T1000 (cell line): ENCODE measurements around the gene SMOC1.
"Not testable (repeated sequence)": the region's sequence is repeated elsewhere in the genome, so short reads cannot be mapped to it uniquely, and the experiment has no call there.

ENCODE experiments used
- DNase-seq: peaks from one replicate; lab custom pipeline; 2025; ENCODE audit warnings: mixed read lengths; lab: John Stamatoyannopoulos, UW

SMOC1 gene

GRCh38 chr14:69901113-69901951 is 22.1 kb downstream of the SMOC1 start:
- DNase-seq, result no peak

DNA sequence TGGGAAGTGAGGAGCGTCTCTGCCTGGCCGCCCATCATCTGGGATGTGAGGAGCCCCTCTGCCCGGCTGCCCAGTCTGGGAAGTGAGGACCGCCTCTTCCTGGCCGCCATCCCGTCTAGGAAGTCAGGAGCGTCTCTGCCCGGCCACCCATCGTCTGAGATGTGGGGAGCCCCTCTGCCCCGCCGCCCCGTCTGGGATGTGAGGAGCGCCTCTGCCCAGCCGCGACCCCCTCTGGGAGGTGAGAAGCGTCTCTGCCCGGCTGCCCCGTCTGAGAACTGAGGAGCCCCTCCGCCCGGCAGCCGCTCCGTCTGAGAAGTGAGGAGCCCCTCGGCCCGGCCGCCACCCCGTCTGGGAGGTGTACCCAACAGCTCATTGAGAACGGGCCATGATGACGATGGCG is 23.8 kb downstream of the SMOC1 start:
- DNase-seq, result not testable (repeated sequence)

GRCh38 chr14:69904246-69904645 is 25.0 kb downstream of the SMOC1 start:
- DNase-seq, result no peak

- DNase-seq, result no peak
Measured at GRCh38 chr14:69906201-69906600, 27.0 kb downstream of the SMOC1 start.

DNA sequence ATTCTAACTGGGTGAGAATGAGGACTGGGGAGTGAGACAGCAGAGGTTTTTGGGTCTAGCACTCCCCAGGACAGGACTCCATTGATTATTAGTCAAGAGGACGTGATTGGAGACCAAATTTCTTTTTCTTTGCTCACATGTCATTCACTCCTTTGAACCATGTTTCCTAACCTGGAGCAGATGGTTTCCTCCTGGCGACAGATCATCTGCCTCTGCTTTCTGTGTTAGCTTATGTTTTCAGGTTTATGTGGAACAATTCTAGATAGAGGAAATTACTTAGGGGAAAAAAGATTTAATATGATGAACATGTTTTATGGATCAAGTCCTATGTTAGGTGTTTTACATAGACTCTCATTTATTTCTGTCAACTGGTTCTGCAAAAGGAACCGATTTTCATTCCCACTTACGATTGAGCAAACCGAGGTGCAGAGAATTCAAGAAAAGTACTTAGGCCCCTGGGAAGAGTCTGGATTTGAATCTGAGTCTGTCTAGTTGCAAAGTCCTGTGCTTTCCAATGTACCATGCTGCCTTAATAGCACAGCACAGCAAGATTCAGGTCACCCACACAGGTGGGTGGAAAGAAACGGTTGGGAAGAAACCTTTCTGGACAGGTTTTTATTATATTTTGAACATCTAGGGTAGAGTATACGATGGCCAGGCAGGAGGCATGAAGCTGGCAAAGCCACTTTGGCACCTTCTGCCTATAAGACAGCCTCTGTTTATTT is 30.8 kb downstream of the SMOC1 start:
- DNase-seq, result no peak

DNA sequence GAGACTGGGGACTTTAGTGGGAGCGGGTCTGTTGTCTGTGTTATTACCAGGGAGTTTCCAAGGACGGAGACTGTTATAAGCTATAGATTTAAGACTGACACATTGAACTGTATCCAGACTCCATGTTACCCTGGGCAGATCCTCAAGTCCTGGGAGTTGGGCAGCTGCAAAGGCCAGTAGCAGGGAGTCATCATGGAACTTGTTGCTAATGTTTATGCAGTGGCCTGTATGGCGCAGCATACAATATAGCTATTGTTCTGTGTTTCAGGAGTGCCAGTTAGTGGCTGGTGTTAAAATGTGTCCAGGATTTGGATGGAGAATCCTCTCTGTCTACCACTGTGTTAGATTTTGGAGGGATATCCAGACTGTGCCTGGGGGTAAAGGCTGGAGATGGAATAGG is 31.7 kb downstream of the SMOC1 start:
- DNase-seq, result no peak

DNA sequence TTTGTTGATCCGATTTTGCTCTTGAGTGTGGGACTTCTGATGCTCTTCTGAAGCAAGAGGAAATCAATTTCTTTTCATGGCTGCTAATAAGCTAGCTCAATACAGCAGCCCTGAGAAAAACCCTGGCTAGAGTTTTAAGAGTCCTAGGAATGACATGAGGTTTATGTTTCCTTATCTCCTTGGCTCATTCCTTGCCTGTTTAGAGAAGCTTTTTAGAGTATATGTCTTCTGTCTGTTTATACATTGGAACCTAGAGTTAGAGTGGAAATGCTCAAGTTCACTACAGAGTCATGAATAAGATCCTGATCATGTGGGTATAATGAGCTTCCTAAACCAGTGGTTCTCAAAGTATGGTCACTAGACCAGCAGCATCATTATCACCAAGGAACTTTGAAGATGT is 34.5 kb downstream of the SMOC1 start:
- no peak for DNase-seq

GRCh38 chr14:69916396-69916795 is 37.2 kb downstream of the SMOC1 start:
- no peak for DNase-seq

DNA sequence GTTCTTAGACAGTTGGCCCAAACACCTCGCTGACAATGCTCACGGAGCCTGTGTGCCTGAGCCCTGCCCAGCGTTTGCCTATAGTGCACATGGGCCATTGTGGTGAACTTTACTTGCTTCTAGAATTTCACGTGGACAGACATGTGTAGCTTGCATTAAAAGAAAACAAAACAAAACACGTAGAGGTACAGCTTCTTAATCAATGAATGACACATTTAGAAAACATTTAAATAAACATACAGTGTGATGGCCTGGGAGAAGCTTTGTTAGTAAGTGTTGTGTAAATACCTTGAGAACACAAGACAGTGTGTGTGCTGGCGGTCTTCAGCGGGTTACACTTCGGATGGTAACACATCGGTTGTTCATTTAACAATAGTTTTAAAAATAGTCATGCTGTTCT is 38.1 kb downstream of the SMOC1 start:
- DNase-seq, result no peak

DNA sequence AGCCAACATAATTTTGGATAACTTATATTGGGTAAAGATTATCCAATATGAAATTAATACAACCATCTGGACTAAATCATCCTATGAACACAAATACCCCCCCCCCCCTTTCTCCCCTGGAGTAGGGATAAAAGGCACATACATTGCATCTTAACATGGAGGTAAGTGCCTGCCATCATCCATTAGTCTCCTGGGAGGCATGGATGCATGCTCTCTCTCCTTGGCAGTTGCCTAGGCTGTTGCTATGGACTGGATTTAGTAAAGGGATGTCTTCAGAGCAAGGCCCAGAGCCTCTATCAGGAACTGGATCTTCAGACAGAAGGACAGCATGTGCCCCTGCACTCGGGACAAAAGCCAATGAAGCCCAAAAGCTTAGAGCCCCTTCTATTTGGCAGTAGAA is 40.6 kb downstream of the SMOC1 start:
- DNase-seq, result no peak

- no peak for DNase-seq
Measured at GRCh38 chr14:69921052-69921451, 41.8 kb downstream of the SMOC1 start.

DNA sequence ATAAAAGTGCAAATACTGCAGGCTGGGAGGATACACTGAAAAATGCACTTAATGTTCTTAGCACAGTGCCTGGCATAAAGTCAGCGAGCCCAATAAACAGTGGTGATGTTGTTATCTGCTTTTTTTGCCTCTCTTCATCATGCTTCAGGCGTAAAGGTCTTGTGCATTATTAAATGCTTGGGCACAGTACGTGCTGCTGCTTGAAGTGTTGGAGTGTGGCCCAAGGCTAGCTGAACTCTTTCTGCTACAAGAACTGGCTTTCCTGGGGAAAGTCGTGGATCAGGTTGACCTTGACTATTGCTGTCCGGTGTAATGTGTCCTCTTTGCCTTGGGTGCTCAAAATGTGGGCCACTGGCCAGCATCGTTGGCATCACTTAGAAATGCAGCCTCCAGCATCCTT is 43.0 kb downstream of the SMOC1 start:
- no peak for DNase-seq

- DNase-seq, result no peak
Measured at GRCh38 chr14:69924201-69924600, 45.0 kb downstream of the SMOC1 start.

DNA sequence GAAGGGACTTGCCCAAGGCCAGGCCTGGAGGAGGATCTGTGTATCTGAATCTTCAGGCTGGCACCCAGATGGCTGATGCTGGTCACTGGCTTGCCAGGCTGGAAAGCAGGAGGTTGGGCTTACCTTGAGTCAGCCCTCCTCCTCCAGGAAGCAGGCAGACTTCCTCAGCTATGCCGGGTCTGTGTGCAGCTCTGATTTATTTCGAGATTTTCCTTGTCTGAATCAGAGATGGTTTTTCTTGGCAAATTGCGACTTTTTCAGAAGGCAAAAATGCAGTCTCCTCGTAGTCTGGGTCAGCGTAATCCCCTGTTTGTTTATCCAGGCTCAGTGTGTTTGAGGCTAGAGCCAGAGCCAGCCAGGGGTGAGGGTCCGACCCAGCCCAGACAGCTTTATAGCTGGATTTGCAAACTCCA is 48.9 kb downstream of the SMOC1 start:
- no peak for DNase-seq

DNA sequence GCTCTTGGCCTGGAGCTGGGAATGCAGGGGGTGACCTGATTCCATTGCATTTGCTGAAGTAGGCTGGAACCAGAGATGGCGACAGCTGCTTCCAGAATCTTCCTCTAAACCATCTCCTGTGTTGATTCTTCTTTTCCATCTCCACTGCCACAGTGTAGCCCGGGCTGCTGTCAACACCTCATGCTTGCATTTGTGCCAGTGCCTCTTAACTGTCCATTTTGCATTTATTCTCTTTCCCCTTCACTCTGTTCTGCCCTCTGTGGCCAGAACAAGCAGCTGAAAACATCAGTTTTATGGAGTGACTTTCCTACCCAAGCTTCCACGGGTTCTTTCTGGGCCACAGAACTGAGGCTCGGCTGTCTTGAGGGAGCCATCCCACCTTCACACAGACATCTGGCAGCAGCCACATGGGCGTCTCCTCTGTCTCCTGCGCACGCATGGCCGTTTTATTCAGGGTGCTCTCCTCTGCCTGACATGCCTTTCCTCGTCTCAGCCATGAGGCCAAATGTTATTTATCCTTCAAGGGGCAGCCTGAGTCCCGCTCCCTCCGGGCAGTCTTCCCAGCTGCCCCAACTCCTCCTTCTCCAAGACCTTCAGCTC is 51.7 kb downstream of the SMOC1 start:
- no peak for DNase-seq

DNA sequence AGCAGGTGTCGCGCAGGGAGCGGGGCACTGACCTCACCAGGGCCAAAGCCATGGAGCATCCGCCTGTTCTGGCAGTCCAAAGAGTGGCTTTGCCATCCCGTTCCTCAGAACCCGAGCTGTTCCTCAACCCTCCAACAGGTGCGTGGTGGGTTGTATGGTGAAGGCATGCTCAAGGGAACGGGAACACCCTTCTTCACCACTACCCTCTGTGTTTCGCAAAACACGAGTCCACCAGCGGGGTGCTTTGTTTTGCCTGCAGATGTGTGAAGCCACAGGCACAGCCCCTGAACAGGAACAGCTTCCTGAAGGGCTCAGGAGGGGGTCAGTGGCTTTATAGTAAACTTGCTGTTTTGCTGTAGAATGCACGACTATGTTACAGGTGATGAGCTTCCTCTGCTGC is 52.7 kb downstream of the SMOC1 start:
- no peak for DNase-seq

DNA sequence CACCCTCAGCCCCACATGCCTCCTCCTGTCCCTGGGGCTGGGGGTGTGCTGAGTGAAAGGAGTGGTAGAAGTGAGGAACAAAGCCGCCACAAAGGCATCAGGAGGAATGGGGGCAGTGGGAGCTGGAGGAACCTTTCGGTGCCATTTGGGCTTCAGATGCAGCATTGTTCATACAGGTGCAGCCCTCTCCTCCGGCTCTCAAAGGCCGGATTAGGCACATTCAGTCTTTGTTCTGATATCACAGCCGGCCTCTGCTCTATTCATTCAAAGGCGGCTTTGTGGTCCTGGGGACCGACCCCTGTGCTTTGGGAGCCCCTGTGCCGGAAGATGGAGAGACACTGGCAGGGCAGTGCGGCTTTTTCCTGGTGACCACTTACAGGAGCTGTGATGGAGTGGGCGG is 53.2 kb downstream of the SMOC1 start:
- DNase-seq, result no peak

DNA sequence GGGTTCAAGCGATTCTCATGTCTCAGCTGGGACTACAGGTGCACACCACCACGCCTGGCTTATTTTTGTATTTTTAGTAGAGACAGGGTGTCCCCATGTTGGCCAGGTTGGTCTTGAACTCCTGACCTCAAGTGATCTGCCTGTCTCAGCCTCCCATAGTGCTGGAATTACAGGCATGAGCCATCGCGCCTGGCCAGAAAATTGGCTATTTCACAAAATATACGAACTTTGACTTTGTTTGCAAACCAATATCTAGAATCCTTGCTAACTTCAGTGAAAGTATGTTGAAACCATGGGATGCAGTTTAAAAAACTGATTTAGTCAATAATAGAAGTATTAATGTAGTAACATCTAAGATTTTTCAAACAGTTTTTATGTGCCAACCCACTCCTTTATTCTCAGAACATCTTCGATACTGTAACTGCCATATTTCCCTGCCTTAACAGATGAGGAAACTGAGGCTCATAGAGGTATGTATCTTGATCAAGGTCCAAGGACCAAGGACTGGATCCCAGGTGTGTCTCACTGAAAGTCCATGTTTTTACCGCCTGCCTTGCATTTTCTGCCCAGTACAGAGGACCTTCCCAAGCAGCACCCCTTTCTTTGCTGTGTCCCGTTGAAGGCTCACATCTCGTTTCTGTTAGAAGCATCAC is 54.5 kb downstream of the SMOC1 start:
- DNase-seq, result no peak

- DNase-seq, result no peak
Measured at GRCh38 chr14:69937367-69938081, 58.3 kb downstream of the SMOC1 start.

DNA sequence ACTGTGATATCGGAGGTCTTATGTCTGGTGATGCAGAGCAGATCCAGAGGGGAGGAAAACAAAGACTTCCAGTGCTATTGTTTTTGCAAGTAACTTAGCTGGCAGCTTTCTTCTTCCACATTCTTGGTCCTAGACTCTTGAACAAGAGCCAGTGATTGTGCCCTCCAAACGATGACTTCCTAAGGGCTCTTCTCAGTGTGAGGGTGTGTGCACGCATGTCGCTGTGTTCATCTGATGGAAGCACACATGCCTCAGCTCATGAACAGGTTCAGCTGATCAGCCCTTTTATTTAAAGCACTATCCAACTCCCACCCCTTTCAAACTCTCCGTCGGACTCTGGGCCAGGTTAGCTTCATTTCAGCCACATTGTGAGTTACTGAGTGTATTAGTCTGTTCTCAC is 59.5 kb downstream of the SMOC1 start:
- DNase-seq, result no peak

GRCh38 chr14:69941768-69942742 is 62.8 kb downstream of the SMOC1 start:
- no peak for DNase-seq
